T-helper 2 cell (primary cell): ENCODE measurements around the gene BMP7.

Experiments used
- DNase-seq, 5 experiments: peaks; one replicate each; pipeline versions ENCODE4 v3.0.0 to v3.0.0-alpha.2; 2012 to 2022

BMP7 gene

GRCh38 chr20:57141492-57141891, 124.9 kb downstream of the BMP7 start:
- DNase-seq = no peak

DNA sequence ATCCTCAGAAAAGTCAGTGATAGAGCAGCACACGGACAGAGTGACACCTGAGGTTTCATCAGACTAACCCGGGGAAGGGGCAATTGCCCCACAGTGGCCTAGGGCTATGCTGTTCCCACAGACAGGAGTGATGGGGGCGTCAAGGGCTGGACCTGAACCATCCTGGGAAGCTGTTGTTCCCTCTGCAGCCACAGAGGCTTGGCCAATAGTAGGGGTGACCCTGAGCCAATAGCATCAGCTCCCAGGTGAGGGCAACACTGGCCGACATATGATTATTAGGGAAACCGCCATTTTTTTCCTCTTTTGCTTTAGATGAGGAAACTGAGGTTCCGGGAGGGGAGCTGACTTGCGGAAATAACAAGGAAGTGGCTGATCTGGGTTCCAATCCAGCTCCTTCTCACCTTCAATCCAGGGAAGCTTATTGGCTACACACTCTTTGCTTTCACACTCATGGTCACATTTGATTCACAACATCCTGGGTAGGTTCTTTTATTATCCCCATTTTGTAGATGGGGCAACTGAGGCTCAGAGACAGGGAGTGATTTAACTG, 126.0 kb downstream of the BMP7 start:
- DNase-seq = no peak

DNA sequence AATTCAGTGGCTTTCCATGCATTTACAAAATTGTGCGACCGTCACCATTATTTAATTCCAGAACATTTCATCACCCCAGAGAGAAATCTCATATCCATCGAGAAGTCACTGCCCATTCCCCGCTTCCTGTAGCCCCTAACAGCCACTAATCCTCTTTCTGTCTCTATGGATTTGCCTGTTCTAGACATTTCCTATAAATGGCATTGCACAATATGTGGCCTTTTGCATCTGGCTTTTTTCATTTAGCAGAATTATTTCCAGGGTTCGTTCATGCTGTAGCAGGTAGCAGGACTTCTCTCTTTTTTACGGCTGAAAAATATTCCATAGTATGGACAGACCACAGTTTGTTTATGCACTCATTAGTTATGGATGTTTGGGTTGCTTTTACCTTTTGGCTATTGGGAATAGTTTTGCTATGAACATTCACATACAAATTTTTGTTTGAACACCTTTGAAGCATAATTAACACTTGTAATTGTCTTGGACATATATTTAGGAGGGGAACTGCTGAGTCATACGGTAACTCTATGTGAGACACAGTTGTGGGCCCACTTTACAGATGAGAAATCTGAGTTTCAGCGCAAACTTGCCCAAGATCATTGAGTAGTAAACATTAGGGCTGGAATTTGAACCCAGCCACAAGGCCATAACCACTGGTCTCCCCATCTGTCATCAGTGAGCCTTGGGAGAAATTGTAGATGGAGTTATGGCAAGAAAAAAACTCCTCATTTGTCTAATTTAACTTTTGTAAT, 126.9 kb downstream of the BMP7 start:
- DNase-seq = no peak

DNA sequence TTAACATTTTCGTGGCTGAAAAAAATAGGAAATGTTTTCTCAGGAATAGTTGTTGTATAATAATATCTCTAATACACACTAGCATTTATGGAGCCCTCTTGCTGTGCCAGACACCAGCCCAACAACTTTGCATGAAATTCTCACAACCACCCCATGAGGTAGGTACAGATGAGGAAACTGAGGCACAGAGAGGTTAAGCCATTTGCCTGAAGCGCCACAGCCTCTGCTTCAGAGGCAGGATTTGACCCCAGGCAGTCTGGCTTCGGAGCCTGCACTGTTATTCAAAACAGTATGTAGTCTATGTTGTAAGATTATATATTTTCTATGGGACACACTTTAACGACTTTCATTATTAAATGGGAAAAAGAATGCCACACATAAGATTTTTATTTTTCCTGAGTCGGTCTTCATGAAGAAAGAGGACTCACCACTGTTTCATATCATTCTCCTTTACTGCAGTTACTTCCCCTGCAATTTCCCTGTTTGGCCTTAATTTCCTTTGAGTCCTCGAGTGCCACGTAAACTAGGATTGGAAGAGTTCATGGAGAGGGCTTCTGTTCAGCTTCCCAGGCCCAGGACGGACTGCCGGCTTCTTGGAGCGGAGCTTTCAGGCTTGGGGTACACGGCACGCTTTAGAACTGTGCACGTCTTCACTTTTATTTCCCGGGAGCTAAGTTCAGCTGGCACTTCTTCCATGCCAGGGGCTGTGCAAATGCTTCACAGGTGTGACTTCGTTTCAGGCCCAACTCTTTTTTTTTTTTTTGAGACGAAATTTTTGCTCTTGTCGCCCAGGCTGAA, 128.0 kb downstream of the BMP7 start:
- no peak for DNase-seq

DNA sequence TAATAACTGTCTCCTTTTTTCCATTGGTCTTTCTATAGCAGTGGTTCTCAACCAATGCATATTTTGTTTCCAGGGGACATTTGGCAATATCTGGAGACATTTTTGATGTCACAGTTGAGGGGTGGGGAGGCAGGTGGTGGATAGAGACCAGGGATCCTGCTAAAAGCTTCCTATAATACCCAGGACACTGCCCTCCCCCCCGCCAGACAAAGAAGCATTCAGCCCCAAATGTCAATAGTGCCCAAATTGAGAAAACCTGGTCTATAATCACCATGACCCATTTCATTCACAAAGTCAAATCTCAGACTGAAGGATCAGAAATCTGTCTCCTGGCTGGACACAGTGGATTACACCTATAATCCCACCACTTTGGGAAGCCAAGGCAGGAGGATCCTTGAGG, 128.8 kb downstream of the BMP7 start:
- DNase-seq = no peak

DNA sequence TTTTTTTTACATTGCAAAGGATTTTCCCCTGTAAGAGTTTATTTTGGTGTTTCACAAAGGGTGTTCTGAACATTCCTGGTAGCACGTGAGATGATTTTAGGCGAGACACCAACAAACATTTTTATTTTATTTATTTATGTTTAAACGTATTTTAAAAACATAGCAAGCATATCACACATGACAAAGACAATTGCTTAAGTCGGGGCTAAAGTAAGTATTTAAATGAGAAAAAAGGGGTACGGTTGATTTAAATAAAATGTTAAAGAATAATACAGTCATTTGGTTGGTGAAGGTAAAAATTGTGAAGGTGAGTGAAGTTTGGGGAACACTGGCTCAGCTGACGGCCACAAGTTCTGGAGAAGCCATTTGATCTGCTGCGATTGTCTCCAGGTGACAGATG, 129.7 kb downstream of the BMP7 start:
- DNase-seq = no peak

GRCh38 chr20:57135875-57136274, 130.6 kb downstream of the BMP7 start:
- no peak for DNase-seq

DNA sequence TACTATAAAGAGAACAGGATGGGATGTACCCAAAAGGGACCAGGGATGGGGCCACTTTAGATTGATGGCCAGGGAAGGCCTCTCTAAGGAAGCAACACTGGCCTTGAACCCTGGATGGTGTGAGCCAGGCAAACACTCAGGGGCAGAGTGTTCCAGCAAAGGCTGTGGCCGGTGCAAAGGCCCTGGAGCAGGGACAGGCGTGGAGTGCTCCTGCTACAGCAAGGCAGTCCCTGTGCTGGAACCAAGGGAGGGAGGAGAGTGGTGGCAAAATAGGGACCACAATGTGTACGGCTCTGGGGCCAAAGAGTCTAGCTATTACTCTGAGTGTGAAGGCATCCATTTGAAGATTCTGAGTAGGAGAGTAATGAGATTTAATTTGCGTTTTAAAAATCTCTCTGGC, 131.6 kb downstream of the BMP7 start:
- DNase-seq = no peak

- no peak for DNase-seq
Measured at GRCh38 chr20:57133926-57134650, 132.4 kb downstream of the BMP7 start.

DNA sequence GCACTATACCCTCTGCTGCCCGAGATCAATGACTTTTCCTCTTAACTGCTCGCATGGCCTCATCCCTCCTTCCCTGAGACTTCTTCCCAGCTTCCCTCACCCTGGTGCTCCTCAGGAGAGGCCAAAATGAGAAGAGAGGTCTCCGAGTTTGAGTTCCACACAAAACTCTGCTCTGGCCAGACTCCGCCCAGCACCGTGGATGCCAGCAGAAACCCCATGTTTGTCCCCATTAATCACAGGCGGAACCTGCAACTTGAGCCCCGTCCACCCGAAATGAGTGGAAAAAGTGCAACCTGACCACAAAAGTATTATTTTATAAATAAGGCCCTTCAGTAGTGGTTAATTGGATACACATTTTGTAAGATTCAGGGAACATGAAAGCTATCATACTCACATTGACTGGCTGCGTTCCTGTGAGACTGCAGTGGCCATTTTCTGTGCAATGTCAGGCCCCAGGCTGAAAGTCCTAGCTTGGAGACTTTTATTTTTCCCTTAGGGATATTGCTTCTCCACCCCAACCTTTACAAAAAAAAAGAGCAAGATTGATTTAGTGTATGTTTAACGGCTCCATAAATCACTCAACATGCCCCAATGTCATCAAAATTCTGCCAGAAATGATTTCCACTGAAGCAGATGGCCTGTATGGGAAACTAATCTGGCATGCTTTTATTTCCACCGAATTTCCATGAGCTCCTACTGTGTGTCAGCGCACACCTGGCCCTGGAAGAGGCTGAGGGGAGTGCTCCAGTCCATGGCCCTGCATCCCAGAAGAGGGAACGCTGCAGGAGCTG, 134.6 kb downstream of the BMP7 start:
- DNase-seq = no peak

- no peak for DNase-seq
Measured at GRCh38 chr20:57131077-57131476, 135.4 kb downstream of the BMP7 start.

GRCh38 chr20:57130160-57130772, 136.2 kb downstream of the BMP7 start:
- no peak for DNase-seq

- no peak for DNase-seq
Measured at GRCh38 chr20:57129303-57129702, 137.1 kb downstream of the BMP7 start.

DNA sequence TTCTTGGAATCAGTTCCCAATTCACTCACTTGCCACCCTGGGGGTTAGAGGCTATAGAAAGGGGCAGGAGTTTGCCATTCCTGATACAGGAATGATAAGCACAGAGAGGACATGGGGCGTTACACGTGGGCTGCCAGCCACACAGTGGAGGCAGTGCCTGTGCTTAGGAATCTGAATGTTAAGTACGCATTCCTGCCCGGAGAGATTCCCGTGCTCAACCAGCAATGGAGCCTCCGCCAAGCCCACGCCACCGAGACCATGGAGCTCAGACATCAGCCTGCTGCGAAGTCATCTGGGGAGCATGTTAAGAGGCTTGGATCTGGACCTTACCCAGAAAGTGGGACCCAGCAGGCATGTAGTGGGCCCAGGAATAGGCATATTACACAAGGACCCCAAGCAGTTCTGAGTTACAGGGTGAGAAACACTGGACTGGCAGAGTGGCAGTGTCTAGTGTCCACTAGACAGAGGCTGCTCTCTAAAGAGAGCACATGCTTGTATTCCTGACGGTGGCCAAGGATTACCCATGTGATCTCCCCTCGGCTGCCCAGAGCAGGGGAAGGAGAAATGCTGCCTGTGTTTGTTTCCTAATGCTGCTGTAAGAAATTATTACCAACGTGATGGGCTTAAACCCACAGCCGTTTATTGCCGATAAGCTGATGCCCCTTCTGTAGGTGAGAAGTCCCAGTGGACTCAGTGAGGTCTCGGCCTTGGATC, 138.2 kb downstream of the BMP7 start:
- no peak for DNase-seq

DNA sequence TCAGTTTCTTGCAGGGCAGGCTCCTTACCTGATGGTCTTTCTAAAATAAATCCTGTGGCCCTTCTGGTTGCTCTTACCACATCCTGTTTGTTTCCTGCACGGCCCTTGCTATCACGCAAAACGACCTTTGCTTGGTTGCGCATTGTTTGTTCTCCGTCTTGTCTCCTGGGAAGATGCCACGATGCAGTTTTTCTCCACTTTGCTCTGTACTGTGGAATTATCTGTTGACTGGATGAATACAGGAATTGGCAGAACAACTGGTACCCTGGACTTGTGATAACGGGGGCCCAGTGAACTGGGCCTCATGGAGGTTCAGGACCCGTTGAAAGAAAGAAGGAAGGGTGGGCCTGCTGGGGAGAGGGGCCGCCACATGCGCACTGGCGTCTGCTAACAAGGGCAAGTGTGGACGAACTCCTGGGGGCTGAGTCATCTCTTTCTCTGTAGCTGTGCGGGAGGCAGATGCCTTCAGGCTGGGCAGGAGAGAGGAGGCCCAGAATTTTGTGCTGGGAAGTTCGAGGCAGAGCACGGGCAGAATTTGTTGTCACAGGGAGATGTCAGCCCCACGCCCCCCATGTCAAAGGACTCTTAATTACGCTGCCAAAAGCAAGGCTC, 139.9 kb downstream of the BMP7 start:
- peak in 1 of 5 experiments; percentile 2 for DNase-seq

- DNase-seq = no peak
Measured at GRCh38 chr20:57124800-57125517, 141.5 kb downstream of the BMP7 start.

- DNase-seq = no peak
Measured at GRCh38 chr20:57124366-57124765, 142.1 kb downstream of the BMP7 start.

DNA sequence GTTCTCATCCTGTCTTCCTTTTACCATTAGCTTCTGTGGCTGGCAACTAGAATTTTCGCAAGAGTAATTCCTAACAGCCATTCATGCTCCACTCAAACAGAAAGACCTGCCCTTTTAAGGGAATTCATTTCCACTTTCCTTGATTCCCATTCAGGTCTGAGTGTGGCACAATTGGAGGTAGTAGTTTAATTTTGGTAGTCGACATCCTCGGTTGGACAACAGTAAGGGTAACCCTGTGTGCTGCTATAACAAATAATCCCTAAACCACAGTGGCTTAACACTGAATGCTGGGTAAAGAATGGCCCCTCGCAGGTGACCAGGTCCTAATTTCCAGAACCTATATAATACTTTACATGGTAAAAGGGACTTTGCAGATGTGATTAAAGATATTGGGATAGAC, 142.9 kb downstream of the BMP7 start:
- no peak for DNase-seq

DNA sequence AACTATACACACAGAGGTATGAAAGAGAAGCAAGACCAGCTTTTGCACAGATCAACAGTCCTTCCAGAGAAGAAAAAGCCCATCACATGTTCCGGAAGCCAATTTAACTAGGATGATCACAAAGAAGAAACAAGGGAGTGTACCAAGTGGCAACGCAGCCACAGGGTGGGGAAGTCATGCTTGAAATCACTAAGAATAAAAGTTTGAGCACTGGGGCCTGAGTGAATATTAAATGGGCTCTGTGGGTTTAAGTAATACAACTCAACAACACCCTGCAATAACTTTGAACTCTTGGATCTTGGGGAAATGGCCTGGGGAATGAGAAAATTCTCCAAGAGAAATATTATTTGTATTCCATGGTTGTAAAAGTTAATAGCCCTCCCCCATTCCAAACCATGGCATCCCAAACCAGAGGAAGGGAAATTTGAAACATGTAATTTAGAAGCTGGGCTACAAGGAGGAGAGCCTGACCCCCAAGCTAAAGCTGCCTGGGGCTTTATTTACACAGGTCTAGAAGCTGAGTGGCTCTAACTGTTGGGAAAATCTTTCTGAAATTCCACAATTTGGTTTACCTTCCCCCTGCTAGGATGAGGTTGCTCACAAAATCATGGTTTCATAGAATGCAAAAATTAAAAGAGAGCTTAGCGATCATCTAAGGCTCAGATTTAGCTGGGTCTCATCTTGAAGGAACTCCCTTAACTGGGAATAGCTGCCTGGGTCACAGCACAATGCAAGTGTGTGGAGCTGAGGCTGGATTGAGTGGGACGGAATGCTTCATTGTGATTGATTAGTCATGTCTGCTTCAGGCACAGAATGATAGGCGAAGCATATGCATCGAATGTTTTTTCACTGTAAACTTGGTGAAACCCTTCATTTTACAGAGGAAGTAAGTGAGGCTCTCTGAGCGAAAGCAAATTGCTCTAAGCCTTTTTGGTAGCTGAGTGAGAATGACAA, 143.6 kb downstream of the BMP7 start:
- DNase-seq = no peak
